Measurements from ENCODE around the gene ITGBL1.
"Not testable (repeated sequence)": the region's sequence is repeated elsewhere in the genome, so short reads cannot be mapped to it uniquely, and the experiment has no call there.

ITGBL1 gene

DNA sequence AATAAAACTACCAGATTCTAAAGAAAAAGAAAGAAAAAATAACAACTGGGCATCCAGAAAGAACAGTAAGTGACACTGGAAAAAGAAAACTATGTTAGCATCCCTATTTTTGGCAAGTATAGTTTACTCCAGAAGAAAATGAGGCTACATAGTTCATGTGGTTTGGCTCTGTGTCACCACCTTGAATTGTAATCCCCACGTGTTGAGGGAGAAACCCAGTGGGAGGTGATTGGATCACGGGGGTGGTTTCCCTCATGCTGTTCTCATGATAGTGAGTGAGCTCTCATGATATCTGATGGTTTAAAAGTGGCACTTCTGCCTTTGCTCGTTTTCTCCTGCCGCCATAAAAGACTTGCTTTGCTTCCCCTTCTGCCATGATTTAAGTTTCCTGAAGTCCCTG lies 76.9 kb downstream of the ITGBL1 start:
- H4K20me1 ChIP-seq (ENCODE audit: insufficient read depth, low read length): no peaks in the 10 kb centered on the region
- no peak for DNase-seq
- no peaks in the 10 kb centered on the region for H3K9me2 ChIP-seq (replicated peaks; ENCODE audit: insufficient read depth, low read length)
- no peak overlapping the region for H3K4me2 ChIP-seq (ENCODE audit: low read depth, low read length)
- no peaks in the 10 kb centered on the region for H3K79me2 ChIP-seq (ENCODE audit: low read length)
- no peaks in the 10 kb centered on the region for H3K9me3 ChIP-seq (replicated peaks; ENCODE audit: insufficient read depth, low read length)
- H3K27ac ChIP-seq (ENCODE audit: low read length): no peak overlapping the region
- TF ChIP-seq, protein P1, sequence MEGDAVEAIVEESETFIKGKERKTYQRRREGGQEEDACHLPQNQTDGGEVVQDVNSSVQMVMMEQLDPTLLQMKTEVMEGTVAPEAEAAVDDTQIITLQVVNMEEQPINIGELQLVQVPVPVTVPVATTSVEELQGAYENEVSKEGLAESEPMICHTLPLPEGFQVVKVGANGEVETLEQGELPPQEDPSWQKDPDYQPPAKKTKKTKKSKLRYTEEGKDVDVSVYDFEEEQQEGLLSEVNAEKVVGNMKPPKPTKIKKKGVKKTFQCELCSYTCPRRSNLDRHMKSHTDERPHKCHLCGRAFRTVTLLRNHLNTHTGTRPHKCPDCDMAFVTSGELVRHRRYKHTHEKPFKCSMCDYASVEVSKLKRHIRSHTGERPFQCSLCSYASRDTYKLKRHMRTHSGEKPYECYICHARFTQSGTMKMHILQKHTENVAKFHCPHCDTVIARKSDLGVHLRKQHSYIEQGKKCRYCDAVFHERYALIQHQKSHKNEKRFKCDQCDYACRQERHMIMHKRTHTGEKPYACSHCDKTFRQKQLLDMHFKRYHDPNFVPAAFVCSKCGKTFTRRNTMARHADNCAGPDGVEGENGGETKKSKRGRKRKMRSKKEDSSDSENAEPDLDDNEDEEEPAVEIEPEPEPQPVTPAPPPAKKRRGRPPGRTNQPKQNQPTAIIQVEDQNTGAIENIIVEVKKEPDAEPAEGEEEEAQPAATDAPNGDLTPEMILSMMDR (IDR thresholded peaks at IDR 0.05; ENCODE audit: low read length): no peak
- TF ChIP-seq EZH2 (optimal IDR thresholded peaks at IDR 0.05; ENCODE audit: low read depth, low read length): no peak
- no peak for TF ChIP-seq EZH2phosphoT487 (IDR thresholded peaks at IDR 0.05; ENCODE audit: low read length)
- no peaks in the 10 kb centered on the region for H3F3A ChIP-seq (ENCODE audit: insufficient read depth, low read length)
- H3K4me3 ChIP-seq (ENCODE audit: low read length): no peak overlapping the region
- no peak overlapping the region for H3K9ac ChIP-seq (ENCODE audit: low read length)
- no peaks in the 10 kb centered on the region for H3K4me1 ChIP-seq (ENCODE audit: low read length)
- no peaks in the 10 kb centered on the region for H3K36me3 ChIP-seq (replicated peaks; ENCODE audit: insufficient read depth, low read length)
- H3K27me3 ChIP-seq (replicated peaks; ENCODE audit: insufficient read depth, low read length): no peaks in the 10 kb centered on the region
- H2AFZ ChIP-seq (ENCODE audit: low read length): no peak overlapping the region

DNA sequence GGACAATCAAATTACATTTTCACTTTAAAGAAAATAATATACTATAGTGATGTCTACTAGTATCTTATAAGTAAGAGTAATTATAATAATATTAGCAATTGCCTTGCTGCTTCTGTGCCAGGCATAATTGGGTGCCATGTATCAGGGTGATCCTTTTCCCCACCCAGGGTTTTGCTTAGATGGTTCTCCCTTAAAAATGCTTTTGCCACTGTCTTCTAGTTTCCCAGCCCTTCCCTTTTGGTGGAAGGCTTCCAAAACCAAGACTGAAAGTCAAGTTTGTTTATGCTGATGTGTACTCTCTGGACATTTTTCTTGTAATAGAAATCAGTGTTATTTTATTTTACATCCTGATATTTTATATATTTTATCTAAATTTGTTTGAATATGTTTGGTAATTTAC lies 77.8 kb downstream of the ITGBL1 start:
- no peaks in the 10 kb centered on the region for H3K79me2 ChIP-seq (ENCODE audit: low read length)

DNA sequence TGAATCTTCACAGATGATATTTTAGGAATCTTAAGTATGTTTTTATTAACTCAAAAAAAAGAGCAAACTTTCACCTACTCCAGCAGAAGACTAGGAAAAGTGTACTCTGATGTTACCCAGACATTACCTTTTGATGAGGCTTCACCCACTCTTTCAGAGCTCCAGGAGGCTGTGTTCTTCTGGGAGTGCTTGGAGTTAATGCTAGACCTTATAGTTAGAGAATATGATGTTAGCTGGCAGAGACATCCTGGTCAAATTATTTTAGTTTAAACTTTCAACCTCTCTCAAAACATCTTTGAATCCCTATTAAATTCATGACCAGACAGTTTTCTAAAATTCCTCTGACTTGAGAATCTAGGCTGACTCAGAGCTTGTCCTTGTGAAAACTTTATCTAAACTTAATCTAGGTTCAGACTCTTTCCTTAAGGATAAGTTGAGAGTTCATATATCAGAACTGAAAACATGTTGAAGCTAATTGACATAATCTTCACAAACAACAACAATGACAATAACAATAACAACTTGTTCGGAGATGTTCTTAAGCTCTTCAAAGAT lies 82.8 kb downstream of the ITGBL1 start:
- no peak for DNase-seq
- H3K9ac ChIP-seq (ENCODE audit: low read length): no peak overlapping the region
- H3K9me2 ChIP-seq (replicated peaks; ENCODE audit: insufficient read depth, low read length): no peaks in the 10 kb centered on the region
- H3F3A ChIP-seq (ENCODE audit: insufficient read depth, low read length): no peaks in the 10 kb centered on the region
- no peaks in the 10 kb centered on the region for H4K20me1 ChIP-seq (ENCODE audit: insufficient read depth, low read length)
- peaks cover 16% of the 10 kb centered on the region for H3K4me1 ChIP-seq (ENCODE audit: low read length)
- H3K27me3 ChIP-seq (replicated peaks; ENCODE audit: insufficient read depth, low read length): no peaks in the 10 kb centered on the region
- no peaks in the 10 kb centered on the region for H3K79me2 ChIP-seq (ENCODE audit: low read length)
- no peak for TF ChIP-seq EZH2 (optimal IDR thresholded peaks at IDR 0.05; ENCODE audit: low read depth, low read length)
- H3K4me3 ChIP-seq (ENCODE audit: low read length): no peak overlapping the region
- no peak overlapping the region for H3K27ac ChIP-seq (ENCODE audit: low read length)
- no peak overlapping the region for H3K4me2 ChIP-seq (ENCODE audit: low read depth, low read length)
- no peaks in the 10 kb centered on the region for H3K9me3 ChIP-seq (replicated peaks; ENCODE audit: insufficient read depth, low read length)
- no peak overlapping the region for H2AFZ ChIP-seq (ENCODE audit: low read length)
- no peaks in the 10 kb centered on the region for H3K36me3 ChIP-seq (replicated peaks; ENCODE audit: insufficient read depth, low read length)

More for the DNA sequence above, 77.8 kb downstream of the ITGBL1 start:
- TF ChIP-seq, protein P1 (IDR thresholded peaks at IDR 0.05; ENCODE audit: low read length): no peak
- TF ChIP-seq EZH2phosphoT487 (IDR thresholded peaks at IDR 0.05; ENCODE audit: low read length) (no peak), EZH2 (optimal IDR thresholded peaks at IDR 0.05; ENCODE audit: low read depth, low read length) (no peak)
- H3K4me2 ChIP-seq (ENCODE audit: low read depth, low read length): no peak overlapping the region
- H3K4me1 ChIP-seq (ENCODE audit: low read length): 0 out of 2 replicates have a peak, but pooled peaks cover under 1% of the 10 kb centered on the region
- no peak overlapping the region for H3K4me3 ChIP-seq (ENCODE audit: low read length)
- no peak for DNase-seq
- H2AFZ ChIP-seq (ENCODE audit: low read length): no peak overlapping the region
- no peaks in the 10 kb centered on the region for H3K36me3 ChIP-seq (replicated peaks; ENCODE audit: insufficient read depth, low read length)
- no peak overlapping the region for H3K27ac ChIP-seq (ENCODE audit: low read length)
- no peak overlapping the region for H3K9ac ChIP-seq (ENCODE audit: low read length)
- H3F3A ChIP-seq (ENCODE audit: insufficient read depth, low read length): no peaks in the 10 kb centered on the region
- no peaks in the 10 kb centered on the region for H3K9me2 ChIP-seq (replicated peaks; ENCODE audit: insufficient read depth, low read length)
- H3K27me3 ChIP-seq (replicated peaks; ENCODE audit: insufficient read depth, low read length): no peaks in the 10 kb centered on the region
- H3K9me3 ChIP-seq (replicated peaks; ENCODE audit: insufficient read depth, low read length): no peaks in the 10 kb centered on the region
- no peaks in the 10 kb centered on the region for H4K20me1 ChIP-seq (ENCODE audit: insufficient read depth, low read length)

DNA sequence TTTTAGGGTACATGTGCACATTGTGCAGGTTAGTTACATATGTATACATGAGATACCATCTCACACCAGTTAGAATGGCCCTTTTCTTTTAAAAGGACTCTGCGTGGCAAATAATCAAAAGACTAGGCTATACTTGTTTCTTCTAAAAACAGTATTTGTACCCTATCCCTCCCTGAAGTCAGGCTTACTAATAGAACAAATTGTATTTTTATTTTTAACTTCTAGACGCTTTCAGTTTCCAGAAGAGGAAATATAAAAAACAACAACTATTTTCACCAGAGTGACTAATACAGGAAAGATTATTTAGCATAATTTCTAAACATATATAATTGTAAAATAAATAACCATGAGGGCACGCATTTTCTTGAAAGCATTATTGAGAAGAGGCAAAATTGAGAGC lies 83.6 kb downstream of the ITGBL1 start:
- Histone ChIP-seq H4K20me1 (ENCODE audit: insufficient read depth, low read length) (no peaks in the 10 kb centered on the region), H3F3A (ENCODE audit: insufficient read depth, low read length) (no peaks in the 10 kb centered on the region), H3K27me3 (replicated peaks; ENCODE audit: insufficient read depth, low read length) (no peaks in the 10 kb centered on the region), H2AFZ (ENCODE audit: low read length) (0 out of 2 replicates have a peak overlapping the region, but pooled peaks have one; percentile 6), H3K4me2 (ENCODE audit: low read depth, low read length) (peak overlapping the region; percentile 28; the same call in 1 of the 2 replicates), H3K27ac (ENCODE audit: low read length) (no peak overlapping the region), H3K79me2 (ENCODE audit: low read length) (no peaks in the 10 kb centered on the region), H3K9ac (ENCODE audit: low read length) (no peak overlapping the region), H3K4me1 (ENCODE audit: low read length) (peaks cover 16% of the 10 kb centered on the region), H3K9me2 (replicated peaks; ENCODE audit: insufficient read depth, low read length) (no peaks in the 10 kb centered on the region), H3K9me3 (replicated peaks; ENCODE audit: insufficient read depth, low read length) (no peaks in the 10 kb centered on the region), H3K4me3 (ENCODE audit: low read length) (no peak overlapping the region), H3K36me3 (replicated peaks; ENCODE audit: insufficient read depth, low read length) (no peaks in the 10 kb centered on the region)
- TF ChIP-seq EZH2phosphoT487 (IDR thresholded peaks at IDR 0.05; ENCODE audit: low read length): no peak
- TF ChIP-seq, protein P1 (IDR thresholded peaks at IDR 0.05; ENCODE audit: low read length): no peak
- no peak for TF ChIP-seq EZH2 (optimal IDR thresholded peaks at IDR 0.05; ENCODE audit: low read depth, low read length)
- DNase-seq: peak; percentile 23

DNA sequence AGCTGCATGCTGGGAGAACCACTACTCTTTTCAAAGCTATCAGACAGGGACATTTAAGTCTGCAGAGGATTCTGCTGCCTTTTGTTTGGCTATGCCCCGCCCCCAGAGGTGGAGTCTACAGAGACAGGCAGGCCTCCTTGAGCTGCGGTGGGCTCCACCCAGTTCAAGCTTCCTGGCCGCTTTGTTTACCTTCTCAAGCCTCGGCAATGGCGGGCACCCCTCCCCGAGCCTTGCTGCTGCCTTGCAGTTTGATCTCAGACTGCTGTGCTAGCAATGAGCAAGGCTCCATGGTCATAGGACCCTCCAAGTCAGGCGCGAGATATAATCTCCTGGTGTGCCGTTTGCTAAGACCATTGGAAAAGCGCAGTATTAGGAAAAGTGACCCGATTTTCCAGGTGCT lies 92.1 kb downstream of the ITGBL1 start:
- not testable (repeated sequence) for H2AFZ ChIP-seq (ENCODE audit: low read length); H3K27ac ChIP-seq (ENCODE audit: low read length); H3K4me3 ChIP-seq (ENCODE audit: low read length); H3K4me2 ChIP-seq (ENCODE audit: low read depth, low read length); H3K79me2 ChIP-seq (ENCODE audit: low read length); H3K36me3 ChIP-seq (replicated peaks; ENCODE audit: insufficient read depth, low read length); H3K9me2 ChIP-seq (replicated peaks; ENCODE audit: insufficient read depth, low read length); H3K9me3 ChIP-seq (replicated peaks; ENCODE audit: insufficient read depth, low read length); DNase-seq; H3K27me3 ChIP-seq (replicated peaks; ENCODE audit: insufficient read depth, low read length); H3K9ac ChIP-seq (ENCODE audit: low read length); H3F3A ChIP-seq (ENCODE audit: insufficient read depth, low read length); H4K20me1 ChIP-seq (ENCODE audit: insufficient read depth, low read length); H3K4me1 ChIP-seq (ENCODE audit: low read length)

All from MM.1S (cell line).